G401.6 (cell line): ENCODE data around the gene DNAJB2.
A peak's percentile ranks its signal among the peaks of the same experiment; 100 is the strongest.

ENCODE experiments used
- FAIRE-seq: peaks from 2 replicates; lab custom pipeline; 2012; peaks lifted over from hg19 to GRCh38; lab: Jason Lieb, UNC

Gene DNAJB2

GRCh38 chr2:219279151-219279915, at the start of gene DNAJB2:
Gene DNAJB2, plus strand, starts transcription at chr2:219279366. Its CDS starts 468 bp downstream, at chr2:219279834.
- FAIRE-seq: peak; percentile 97

- no peak for FAIRE-seq
These were observed 49.1 kb upstream of the DNAJB2 start for GRCh38 chr2:219230059-219230540.

DNA sequence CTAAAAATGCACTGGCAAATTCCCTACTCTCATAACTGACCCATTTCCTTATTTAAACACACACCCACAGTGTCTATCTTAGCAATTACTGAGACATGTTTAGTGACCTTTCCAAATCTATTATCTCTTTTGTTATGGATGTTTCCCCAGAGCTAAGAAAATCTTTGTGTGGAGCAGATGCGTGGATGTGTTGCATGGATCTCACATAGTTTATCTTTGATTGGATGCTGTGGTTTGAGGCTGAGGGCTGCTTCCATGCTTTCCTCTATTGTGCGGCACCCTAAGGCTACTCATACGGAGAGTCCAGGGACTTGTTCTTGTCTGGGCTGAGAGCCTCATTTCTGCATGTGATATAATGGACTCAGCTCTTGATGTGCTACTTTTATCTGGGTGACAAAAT, 44.8 kb upstream of the DNAJB2 start:
- FAIRE-seq: no peak

DNA sequence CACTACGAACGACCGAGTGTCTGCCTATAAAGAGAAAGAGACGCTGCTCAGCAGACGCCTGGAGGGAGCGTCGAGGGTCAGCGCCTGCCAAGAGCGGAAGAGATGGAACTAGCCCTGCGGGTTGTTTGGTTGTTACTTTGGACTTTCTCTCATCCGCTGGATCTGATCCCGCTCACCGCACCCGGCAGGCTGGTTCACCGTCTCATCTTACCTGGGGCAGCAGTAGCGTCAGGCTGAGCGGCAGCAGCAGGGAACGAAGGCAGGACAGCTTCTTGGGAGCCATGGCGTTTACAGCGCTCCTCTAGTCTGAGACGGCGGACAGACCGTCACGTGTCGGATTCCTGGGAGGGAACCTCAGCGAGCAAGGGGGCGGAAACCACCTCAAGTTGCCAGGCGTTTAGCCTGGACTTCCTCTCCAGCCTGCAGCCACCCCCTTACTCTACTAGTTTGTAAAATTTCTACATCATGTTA, 35.8 kb upstream of the DNAJB2 start:
- no peak for FAIRE-seq

DNA sequence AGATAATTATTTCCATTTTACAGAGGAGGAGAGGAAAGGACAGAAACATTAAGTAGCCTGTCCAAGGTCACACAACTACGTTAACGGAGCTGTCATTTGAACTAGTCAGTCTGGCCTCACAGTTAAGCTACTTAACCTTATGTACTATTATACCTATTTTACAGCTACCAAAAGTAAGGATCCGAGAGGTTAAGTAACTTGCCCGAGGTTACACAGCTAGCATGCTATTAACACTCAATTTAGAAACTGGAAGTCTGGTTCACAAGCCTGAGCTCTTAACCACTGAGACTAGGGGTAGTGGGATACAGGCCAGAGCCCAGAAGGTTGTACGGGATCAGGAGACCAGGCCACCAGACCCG, 34.4 kb upstream of the DNAJB2 start:
- no peak for FAIRE-seq

- no peak for FAIRE-seq
These were observed 33.8 kb upstream of the DNAJB2 start, which contains the start of the genes GLB1L and STK16 for GRCh38 chr2:219245148-219245898. Gene GLB1L, minus strand, starts transcription at chr2:219245444. Its CDS starts 1,871 bp downstream, at chr2:219243573. Gene STK16, plus strand, starts transcription at chr2:219245479. Its CDS starts 521 bp downstream, at chr2:219246000.

GRCh38 chr2:219245899-219246230, 33.3 kb upstream of the DNAJB2 start:
- no peak for FAIRE-seq

GRCh38 chr2:219246559-219246958, 32.6 kb upstream of the DNAJB2 start:
- no peak for FAIRE-seq

- no peak for FAIRE-seq
These were observed 31.2 kb upstream of the DNAJB2 start for GRCh38 chr2:219247678-219248642.

DNA sequence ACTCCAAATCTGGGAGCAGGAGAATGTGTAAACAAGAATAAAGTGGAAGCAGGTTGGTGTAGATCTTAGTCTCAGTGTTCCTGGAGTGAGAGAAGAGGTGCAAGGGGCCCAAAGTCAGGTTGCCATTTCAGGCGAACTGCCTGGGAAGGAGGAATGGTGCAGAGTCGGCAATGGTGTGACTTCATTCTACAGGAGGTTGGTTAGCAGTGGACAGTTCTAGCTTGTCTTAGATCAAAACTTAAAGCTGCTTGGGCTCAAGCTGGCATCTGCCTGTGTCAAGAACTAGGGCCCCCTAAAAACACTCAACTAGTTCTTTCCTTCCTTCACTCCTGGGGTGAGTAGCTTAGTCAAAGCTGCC, 30.3 kb upstream of the DNAJB2 start:
- FAIRE-seq: no peak

DNA sequence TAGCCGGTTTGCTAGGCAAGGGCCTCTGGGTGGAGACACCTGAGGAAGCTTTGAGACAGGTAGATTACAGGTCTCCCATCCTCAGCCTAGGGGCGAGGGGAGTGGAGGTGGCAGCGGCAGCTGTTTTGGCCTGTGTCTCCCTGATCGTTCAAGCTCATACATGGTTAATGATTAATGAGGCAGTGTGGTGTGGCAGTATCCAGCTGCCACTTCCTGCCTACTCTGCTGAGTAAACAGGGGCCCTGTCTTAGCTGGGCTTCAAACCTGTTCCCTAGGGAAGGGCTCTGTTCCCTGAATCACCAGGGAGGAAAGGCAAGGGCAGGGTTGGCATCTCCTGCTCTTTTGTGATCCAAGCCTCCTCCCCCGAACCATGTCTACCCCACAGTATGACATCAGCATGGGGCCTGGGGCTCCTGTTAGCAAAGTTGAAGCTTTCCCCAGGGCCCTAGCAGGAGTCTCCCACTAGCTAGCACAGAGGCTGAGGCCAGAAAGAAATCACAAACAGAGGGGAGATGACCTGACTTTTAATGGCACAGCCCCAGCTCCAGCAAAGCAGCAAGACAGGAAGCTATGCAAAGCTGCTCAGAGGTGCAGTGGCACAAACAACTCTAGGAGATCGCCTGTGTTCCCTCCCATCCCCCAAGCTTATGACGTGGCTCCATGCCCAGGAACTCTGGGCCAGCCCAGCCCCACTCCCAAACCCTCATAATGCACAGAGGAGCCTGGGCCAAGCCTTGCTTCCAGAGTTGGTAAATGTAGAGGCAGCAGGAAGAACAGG, 29.8 kb upstream of the DNAJB2 start:
- FAIRE-seq: no peak

- FAIRE-seq: no peak
These were observed 29.0 kb upstream of the DNAJB2 start for GRCh38 chr2:219250049-219250781.

DNA sequence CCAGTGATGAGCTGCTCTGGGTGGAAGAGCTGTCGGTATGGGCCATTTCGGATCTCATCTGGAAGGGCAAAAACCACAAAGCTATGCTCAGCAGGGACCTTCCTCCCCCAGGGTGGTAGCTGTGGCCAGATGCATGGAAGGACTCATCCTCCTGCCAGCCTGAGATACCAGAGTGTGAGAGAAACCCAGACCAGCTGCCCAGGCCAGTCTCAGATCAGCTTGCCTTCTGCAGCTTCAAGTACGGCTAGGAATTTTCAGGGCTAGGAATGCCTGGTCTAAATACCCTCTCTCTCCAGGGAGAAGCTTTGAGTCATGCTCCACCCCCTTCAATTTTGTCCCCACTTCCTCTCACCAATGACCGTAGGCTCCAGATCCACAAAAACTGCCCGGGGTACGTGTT, 27.5 kb upstream of the DNAJB2 start:
- FAIRE-seq: no peak

DNA sequence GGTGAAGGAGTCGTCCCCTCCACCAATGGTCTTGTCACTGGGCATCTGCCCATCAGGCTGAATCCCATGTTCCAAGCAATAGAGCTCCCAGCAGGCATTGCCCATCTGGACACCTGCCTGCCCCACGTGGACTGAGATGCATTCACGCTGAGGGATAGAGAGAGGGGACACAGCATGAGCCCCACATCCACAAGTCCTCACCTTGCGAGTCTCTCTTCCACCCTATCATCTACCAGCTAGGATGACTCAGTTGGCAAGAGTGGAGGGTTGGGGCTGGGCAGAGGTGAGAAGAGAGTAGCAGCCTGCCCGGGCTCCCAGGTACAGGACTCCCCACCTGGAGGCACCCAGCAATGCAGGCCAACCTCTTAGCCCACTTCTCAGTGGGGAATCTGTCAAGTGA, 27.1 kb upstream of the DNAJB2 start:
- FAIRE-seq: no peak

- no peak for FAIRE-seq
These were observed 26.6 kb upstream of the DNAJB2 start for GRCh38 chr2:219252570-219252899.

DNA sequence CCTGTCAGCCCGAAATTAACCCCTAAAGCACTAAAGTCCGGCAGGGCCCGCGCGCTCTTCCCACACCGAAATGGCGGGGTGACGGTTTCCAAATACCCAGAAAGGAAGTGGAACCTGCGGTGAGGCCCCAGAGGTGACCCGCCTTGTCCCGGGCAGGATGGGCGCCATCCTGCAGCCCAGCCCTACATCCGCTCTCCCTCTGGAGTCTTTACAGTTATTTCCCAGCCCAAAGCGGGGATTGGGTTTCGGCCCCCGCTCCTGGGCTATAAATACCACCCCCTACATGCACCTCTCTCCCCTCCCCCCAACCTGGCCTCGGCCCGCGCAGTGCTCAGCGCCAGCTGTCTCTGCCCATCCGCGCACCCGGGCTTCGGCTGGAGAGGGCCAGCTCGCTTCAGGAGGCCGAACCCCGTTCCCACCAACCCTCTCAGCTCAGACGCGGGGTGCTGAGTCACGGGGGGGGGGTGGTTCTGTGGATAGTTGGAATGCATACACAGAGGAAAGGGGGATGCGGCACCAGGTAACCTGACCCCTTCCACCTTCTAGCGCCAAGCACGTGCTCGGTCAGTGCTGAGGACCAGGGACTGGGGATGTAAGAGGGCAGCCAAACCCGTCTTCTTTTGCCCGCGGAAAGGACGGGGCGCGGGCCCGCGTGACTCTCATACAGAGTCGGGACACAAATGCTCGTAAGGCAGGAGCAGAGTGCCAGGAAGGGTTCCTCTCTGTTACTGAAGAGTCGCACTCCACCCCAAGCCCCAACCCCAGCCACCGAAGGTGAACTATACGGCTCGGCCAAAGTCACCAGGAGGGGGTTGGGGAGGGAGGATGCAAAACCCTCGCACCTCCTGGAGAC, 26.0 kb upstream of the DNAJB2 start, which contains the start of gene TUBA4B:
TSS of gene TUBA4B (plus strand) at position 344 of the 853 bp plus-strand sequence. CDS start at position 509, 165 bp downstream.
- FAIRE-seq: no peak

DNA sequence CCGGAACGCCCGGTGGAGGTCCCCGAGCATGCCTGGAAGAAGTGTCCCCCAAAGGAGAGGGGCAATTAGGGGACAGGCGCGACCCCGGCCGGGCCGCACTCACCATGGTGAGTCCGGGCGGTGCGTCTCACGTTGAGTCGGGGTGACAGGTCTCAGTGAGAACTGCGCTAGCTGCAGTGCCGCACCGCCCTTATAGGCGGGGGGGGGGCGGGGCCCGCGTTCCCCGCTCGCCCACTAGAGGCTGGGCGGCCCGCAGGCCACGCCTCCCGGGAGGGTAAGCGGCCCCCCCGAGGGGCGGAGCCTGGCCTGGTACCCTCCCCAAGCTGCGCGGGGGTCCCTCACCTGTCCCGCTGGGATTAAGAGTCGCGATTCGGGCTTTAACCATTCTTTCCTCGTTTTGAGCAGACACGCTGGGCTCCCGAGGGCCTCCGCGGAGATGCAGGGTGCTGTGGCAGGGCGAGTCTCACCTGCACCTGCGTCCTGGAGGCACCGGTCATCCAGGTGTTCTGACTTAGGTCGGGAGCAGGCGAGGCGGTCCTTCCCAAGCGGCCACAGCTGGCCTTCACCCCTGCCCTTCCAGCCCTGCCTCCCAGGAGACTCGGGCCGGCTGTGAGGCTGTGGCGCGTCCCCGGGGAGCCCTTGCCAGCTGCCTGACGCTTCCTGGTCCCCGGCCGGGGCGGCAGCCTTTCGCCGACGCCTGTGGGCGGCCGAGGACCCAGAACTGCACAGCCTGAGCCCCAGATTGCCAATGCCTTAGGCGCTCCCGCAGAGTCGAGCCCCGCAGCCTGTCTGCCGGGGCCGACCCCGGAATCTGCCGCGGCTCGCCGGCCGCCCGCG, 25.2 kb upstream of the DNAJB2 start, which contains the start of gene TUBA4A:
TSS of gene TUBA4A (minus strand) at position 166 of the 837 bp plus-strand sequence. CDS start at position 106, 60 bp downstream.
- FAIRE-seq: no peak

DNA sequence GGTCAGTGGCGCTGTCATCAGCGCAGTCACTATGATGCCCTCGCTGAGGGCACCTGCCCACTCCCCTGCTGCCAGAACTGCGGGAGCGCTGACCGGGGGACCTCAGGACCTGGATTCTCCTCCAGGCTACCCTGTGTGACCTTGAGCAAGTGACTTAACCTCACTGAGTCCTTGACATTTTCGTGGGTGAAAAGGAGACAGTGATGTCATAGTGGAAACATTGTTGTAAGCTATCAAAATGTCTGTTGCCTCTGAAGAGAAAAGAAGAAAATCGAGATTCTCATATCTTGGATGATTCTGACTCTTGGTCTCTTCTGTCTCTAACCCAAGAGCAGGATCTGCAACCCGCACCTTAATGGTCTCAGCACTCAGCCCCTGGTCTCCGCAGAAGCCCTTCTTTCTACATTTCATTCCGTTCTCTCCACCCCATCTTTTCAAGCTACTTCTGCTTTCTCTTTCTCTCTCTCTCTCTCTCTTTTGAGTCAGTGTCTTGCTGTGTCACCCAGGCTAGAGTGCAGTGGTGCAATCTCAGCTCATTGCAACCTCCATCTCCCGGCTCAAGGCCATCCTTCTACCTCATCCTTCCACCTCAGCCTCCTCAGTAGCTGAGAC, 24.5 kb upstream of the DNAJB2 start:
- FAIRE-seq: no peak
